Inferior parietal cortex (tissue), 1 donor: ENCODE results near the gene FBL.

Source experiments
- DNase-seq: peaks from one replicate; pipeline ENCODE4 v3.0.0-alpha.2; 2016; ENCODE audit errors: extremely low spot score

The FBL gene

DNA sequence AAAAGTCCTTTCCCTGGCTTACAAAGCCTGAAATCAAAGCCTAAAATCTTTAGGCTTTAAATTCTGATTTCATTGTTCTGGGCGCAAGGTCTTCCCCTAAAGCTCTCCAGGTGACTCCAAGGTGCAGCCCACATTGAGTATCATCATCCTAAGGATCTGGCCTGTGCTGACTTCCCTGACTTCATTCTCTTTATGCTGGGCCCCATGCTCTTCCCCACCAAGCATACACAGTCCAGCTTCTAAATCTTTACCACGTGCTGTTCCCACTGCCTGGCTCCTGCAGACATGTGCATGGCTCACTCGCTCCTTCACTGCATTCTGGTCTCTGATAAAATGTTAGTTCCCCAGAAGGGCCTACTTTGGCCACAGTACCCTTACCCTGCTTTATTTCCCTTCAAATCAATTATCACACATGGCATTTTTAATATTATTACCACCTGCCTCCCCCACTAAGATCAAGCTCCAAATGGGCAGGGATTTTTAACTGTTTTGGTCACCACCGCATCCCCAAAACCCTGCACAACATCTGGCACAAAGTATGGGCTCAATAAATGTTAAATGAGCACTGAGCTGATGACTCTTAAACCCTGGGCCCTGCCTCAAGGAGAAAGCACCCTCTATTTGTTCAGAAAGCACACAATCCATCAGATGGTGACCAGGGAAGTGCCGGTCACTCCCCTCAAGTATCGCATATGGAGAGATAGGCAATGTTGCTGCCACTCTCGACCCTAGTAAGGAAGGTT lies 3.3 kb downstream of the FBL start:
- no peak for DNase-seq

DNA sequence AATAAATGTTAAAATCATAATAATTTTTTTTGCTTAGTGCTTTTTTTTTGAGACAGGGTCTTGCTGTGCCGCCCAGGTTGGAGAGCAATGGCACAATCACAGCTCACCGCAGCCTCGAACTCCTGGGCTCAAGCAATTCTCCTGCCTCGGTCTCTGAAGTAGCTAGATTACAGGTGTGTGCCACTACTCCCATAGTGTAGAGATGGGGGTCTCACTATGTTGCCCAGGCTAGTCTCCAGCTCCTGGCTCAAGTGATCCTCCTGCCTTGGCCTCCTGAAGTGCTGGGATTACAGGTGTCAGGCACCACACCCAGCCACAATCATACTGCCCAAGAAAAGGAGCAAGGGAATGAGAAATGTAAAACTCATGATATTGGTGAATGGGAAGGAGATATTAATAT lies 5.1 kb downstream of the FBL start:
- DNase-seq: no peak

DNA sequence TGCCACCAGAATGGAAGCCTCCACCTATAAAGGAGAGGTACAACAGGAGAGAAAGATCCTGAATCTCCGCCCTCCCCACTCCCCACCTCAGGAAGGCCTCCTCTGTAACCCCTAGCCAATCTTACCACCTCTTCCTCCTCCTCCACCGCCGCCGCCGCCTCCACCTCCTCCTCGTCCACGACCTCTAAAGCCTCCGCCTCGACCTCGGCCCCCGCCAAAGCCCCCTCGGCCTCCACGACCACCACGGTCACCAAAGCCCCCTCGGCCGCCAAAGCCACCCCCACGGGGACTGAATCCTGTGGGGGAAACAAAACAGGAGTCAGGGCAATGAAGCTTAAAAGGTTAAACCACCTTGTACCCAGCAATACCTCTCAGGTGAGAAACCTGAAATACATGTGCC lies 5.7 kb downstream of the FBL start:
- DNase-seq: no peak

DNA sequence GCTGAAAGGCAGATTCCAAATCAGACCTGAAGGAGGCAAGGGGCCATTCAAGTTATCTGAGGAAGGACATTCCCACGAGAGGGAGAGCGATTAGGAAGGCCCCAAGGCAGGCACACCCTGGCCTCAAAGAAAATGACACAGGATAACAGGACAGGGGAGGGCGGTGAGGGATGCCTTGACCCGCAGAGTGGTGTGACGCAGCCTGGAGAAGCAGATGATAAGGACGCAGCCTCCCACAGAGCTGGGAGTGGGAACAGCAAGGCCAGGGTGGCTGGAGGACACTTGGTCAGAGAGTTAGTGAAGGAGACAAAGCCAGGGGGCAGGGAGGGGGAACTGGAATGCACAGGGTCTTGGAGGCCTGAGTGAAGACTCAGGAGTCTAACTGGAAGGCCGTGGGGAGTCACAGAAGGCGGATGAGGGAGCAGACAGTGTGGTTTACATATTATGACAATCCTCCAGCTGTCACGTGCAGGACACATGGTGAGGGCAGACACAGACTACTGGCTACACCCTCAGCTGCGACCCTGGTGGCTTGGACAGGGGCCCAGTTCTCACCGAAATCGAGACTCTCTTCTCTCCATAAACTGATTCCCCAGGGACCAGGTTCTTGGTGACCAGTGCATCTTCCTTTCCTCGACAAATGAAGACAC lies 6.4 kb downstream of the FBL start:
- DNase-seq: no peak

DNA sequence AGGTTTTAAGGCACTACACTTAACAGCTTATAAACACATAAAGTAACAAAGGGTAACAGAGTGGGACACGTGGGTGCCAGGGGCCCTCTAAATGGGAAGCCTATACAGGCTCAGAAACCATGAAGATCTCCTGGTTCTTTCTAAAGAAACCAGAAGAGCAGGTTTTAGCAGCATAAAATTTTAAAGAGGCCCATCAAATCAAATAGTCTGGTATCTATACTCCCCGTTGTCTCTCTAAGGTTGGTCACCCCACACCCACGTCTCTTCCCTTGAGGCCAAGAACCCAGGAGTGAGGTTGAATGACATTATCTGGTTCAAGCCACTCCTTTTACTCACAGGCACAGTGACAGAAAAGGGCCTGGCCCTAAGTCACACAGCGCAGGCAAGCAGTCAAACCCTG lies 7.6 kb downstream of the FBL start:
- no peak for DNase-seq

DNA sequence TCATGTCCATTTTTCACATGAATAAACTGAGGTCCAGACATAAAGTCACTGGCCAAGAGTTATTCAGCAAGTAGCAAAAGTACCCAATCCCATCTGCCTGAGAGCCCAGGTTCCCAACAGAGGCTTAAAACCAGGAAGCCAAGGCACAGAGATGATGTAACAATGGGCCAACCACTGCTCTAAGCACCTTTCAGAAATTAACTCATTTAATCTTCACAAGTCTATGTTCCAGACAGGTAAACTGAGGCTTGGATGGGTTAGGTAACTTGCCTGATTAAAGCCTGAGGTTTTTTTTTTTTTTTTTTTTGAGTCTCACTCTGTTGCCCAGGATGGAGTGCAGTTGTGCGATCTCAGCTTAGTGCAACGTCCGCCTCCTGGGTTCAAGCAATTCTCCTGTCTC lies 8.2 kb downstream of the FBL start:
- DNase-seq: no peak

DNA sequence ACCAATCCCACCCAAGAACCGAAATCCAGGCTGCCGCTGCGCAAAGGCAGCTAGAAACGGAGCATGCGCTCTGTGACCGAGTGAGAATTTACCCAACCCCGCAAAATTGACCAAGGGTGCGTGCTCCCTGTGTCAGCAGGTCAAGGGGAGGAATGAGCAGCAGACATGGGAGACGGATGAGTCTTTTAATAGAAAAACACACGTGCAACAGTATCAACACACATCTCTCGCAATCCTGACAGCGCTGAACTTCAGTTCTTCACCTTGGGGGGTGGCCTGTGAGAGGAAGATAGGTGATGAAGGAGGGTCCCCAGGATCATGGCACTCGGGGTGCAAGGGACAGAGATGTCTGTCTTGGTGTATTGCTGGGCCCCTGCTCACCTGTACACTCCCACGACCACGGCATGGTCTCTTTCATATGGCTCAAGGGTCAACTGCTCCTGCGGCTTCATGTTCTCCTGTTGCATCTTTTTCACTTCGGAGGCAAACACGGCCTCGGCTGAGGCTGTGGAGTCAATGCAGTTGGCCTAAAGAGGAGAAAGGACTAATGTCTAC lies 11.8 kb downstream of the FBL start:
- DNase-seq: no peak

DNA sequence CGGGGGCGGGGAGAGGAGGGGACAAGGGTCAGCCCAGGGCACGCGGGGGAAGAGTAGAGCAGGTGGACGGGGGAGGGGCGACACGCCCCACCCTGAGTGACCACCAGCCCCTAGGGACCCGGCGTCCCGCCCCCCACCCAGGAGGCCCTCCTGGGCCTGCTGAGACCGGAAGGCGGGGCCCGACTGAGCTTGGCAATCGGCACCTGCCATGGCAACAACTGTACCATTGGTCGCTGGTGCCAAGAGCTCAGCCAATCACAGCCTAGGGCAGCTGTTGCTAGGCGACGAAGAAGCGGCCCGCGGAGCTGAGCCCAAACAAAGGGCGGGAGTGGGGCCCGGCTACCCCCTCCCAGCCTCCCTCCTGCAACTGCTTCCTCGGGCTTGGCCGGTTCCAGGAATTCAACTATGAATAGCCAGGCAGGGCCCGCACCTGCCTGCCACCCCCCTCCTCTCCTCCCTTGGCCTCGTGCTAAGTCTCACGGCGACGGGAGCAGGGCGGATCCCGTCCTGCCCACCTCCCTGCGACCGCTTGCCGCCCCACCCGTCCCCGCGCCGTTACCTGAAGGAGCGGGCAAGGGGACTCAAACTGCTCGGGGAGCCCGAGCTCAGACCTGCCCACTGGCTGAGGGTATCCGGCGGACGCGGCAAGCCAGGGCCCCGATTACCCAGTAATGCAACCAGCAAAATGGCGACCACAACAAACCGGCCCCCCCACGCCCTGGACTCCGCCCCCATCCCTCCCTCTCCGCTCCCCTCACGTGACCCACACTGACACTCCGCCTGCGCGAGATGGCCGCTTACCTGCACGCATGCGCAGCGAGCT lies 12.5 kb downstream of the FBL start, which contains the start of gene DYRK1B:
TSS of gene DYRK1B (minus strand) at position 699 of the 823 bp plus-strand sequence. CDS start 2,295 bp downstream, outside the sequence.
- DNase-seq: peak; percentile 96

DNA sequence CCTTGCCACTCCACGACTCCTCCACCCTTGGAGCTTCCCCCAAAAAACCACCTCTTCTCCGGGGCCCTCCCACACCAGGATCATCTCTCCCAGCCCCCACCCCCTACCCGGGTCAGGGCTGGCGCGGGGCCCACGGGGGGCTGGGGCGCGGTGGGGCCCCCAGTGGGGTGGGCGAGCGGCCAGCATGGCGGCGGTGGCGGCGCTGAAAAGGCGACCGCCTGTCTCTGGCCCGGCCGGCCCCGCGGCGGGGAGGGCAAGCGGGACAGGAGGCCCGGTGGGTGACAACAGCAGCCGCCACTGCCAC lies 13.1 kb downstream of the FBL start:
- no peak for DNase-seq

DNA sequence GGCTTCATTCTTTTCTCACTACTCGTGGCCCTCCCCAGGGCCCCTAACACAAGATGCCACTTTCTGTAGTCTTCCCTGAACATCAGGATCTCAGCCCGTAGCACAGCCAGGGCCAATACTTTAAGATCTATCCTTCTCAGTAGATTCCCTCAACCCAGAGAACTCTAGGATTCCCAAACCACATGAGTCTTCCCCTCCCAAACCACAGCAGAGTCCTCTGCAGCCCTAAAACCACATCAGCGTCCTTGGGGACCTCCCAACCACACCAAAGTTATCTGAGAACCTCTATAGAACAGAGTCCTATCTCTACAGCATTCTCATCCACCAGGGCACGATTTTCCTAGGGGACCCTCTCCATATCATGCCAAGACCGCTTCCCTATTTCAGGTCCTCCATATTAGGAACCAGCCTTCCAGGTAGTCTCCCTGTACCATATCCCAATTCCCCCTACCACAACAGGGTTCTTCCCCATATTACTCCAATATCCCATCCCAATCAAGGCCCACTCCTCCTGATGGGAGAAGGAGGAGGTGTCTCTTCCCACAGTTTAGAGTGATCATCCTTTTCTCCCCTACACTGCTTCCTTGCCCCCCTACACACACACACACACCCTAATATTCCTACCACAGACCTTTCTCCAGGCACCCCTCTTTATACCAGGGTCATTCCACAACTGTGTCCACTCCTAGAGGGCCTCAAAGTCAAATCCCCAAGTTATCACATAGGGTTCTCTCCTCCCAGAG lies 13.7 kb downstream of the FBL start:
- DNase-seq: no peak

DNA sequence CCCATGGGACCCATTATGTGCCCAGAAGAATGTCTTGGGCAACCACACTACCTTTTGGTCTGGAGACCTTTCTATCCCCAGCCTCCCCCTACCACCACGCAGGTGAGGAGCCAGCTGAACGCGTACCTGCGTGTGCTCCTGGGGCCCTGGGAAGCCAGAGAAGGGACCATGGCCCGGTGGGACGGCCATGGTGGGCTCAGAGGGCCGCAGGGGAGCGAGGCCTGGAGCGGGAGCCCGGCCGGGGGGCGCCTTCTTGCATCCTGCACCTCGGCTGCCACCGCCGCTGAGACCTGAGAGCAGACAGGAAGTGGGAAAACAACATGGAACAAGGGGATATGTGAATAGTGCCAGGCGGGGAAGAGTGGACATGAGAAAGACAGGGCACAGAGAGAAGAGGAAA lies 14.5 kb downstream of the FBL start:
- DNase-seq: no peak

DNA sequence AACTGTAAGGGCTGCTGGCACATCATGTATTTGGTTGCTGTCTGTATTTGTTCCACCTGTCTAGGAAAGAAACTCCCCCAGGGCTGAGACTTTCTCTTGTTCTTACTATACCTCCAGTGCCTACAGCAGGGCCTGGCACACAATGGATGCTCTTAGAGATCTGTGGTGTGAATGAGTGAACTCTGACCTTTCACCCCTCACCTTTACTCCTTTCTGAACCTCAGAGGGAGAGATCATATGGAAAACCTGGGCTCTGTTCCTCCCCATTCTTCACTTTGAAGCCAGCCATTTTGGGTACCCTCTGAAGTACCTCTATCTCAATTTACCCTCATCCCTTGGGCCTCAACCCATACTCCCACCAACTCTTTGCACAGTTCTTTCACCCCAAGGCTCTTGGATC lies 15.3 kb downstream of the FBL start:
- no peak for DNase-seq

DNA sequence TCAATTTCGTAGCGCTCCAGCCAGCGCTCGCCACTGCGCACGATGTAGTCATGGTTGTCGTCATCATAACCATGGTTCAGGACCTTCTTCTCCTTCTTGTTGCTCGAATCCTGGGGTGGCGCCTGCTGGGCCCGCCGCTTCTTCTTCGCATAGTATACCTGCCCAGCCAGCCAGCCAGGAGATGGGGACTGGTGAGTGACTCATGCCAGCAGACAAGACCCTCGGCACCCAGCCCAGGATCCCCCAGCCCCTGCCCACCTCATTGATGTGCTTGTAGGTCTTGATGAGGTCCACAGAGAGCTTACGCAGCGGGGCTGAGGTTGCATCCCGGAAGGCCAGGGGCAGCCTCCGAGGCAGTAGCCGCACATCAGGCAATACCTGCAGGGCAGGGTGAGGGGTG lies 15.8 kb downstream of the FBL start:
- DNase-seq: no peak

DNA sequence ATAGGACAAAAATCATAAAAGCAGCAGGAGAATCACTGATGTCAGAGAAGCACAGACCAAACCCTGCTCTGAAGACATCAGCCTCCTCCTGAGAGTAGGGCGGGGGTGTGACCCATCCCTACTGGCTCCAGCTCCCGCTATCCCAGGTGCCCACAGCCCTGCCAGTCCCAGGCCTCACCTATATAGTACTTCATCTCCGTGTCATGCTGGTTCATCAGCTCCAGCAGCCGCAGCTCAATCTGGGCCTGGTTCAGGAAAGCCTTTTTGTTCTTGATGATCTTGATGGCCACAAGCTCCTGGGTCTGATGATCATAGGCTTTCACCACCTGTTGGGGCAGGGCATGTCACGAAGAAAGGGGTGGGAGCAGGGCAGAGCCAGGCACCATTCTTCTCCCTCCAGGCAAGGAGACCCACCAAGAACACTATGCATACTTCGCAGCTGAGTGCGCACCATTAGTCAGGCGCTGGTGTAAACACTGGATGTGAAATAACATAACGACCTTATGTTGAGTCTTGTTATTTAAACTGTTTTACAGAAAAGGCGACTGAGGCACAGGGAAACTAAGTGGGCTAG lies 16.4 kb downstream of the FBL start:
- no peak for DNase-seq

DNA sequence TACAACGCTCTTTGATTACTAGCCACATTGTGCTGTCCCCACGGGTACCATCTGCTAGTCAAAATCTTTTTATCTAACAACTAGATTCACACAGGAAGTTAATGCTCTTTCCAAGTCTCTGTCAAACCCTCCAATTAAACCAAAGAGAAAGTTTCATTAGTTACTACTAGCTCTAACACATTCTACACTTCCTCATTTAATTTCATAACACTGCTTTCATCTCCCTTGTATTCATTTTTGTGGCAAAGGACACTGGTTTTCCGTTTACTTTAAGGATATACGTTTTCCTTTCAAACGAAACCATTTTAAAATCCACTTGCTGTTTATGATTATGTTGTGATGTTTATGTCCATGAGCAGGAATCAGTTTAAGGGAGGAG lies 17.5 kb downstream of the FBL start:
- DNase-seq: no peak

DNA sequence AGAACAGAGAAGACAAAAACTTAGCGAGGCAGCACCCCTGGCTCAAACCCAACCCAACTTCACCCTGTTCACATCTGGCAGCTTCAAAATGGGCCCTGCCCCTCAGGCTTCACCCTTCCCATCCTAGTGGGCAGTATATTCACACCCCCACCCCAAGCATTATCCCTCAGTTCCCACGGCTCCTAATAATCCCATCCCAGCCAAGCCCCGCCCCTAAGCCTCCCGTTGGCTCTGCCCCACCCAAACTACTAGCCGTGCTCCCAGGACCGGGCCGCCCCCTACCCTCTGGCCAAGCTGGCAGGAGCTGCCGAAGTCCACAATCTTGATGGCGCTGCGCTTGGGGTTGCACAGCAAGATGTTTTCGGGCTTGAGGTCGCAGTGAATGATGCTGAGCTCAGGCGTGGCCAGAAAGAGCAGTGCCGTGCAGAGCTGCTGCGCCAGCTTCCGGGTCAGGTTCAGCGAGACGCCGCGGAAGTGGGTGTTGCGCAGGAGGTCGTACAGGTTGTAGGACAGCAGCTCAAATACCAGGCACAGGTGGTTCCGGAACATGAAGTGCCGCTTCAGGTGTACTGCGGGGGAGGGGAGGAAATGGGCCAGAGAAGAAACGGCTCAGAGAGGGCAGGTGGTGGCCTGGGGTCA lies 18.0 kb downstream of the FBL start:
- no peak for DNase-seq

DNA sequence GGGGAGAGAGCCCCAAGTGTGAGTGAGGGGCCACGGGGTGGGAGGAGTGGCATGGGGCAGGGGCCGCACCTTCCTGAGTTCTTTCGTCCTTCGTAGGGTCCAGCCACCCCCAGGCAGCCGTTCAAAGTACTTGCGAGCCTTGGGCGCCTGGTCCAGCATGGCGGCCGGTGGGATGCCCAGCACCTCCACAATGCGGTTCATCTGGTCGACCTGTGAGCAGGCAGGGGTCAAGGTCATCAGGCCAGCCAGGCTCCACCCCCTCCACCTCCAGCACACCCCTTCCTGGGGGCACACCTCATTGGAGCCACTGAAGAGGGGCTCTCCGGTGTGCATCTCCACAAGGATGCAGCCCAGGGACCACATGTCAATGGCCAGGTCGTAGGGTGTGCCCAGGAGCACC lies 19.0 kb downstream of the FBL start:
- no peak for DNase-seq

DNA sequence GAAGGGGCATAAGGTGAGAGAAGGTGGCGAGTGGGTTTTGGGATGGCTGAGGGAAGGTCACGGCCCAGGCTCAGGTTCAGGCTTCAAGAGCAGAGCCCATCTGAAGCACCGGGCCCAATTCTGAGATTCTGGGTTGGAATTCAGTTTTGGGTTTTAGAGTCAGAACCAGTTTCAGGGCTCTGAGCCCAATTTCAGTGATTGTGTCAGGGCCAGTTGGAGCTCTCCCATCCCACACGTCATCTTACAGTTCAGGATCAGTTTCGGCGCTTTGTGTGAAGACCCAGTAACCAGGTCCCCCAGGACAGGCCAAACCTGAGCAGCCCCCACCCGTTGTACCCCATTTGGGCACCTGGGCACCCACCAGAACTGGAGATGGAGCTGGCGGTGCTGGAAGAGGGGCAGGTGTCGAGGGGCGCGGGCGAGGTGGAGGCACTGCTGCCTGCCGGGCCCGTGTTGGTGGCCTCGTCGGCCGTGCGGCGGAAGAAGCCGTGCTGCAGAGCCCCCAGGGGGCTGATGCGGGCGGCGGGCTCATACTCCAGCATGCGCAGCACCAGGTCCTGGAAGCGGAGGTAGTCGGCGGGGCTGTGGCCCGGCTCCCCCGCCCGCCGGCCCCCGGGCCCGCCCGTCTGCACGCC lies 19.8 kb downstream of the FBL start:
- DNase-seq: no peak

DNA sequence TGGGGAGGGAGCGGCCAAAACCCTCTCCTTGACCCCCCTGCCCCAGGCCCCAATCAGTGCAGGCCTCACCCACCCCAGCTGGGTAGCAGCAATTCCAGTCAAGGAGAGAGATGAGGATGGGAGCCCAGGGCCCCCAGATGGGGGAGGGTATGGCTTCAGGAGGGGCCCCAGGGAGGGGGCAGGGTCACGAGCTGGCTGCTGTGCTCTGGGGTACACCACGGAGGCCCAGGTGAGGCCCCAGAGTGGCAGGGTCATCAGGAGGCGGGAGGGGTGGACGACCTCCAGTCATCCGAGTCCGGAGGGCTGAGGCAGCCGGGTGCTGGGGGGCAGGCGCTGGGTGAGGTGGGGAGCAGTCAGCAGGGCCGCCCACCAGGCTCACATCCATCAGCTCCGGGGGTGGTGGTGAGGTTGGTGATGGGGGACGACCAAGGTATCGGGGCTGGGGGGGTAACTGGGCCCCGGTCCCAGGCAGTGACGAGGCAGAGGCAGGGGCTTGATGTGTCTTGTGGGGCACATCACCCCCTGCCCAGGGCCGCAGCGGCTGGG lies 20.6 kb downstream of the FBL start:
- DNase-seq: no peak

DNA sequence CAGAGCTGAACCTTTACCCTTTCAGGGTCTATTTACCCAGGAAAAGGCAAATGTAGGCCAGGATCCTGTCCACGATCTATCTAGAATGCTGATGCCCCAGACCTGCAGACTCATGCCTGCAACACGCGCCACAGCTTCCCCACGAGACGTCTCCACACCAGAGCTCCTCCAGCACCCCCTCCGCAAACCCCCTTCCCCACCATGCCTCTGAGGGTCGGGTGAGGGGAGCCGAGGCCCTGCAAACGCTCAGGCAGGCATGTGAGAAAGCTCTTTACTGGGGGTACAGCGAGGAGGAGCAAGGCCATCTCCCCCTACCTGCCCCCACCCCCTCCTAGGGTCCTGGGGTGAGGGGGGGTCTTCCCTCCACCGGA lies 21.1 kb downstream of the FBL start:
- no peak for DNase-seq
